Measurements from ENCODE around the gene ARL4A. TPM values are rescaled to one million over a fixed set of nuclear protein-coding genes. Genes with fewer than 3 reads are reported as not detected.

ARL4A gene
- polyA plus RNA-seq, 1 donor, result 18.4 TPM

GRCh38 chr7:12726908-12727307 lies 39.5 kb downstream of the ARL4A start:
- no peak for DNase-seq

- no peak for DNase-seq
Measured at GRCh38 chr7:12727455-12728191, 40.2 kb downstream of the ARL4A start.

- no peak for DNase-seq
Measured at GRCh38 chr7:12728192-12728538, 40.7 kb downstream of the ARL4A start.

GRCh38 chr7:12729112-12729511 lies 41.7 kb downstream of the ARL4A start:
- peak; percentile 53 for DNase-seq

GRCh38 chr7:12730523-12730922 lies 43.1 kb downstream of the ARL4A start:
- no peak for DNase-seq

GRCh38 chr7:12731214-12731656 lies 43.8 kb downstream of the ARL4A start:
- DNase-seq, result no peak

GRCh38 chr7:12731775-12732174 lies 44.3 kb downstream of the ARL4A start:
- DNase-seq, result no peak

GRCh38 chr7:12732428-12732827 lies 45.0 kb downstream of the ARL4A start:
- DNase-seq, result no peak

GRCh38 chr7:12735923-12736322 lies 48.5 kb downstream of the ARL4A start:
- no peak for DNase-seq

GRCh38 chr7:12737373-12737772 lies 49.9 kb downstream of the ARL4A start:
- no peak for DNase-seq

- no peak for DNase-seq
Measured at GRCh38 chr7:12737836-12738235, 50.4 kb downstream of the ARL4A start.

- DNase-seq, result no peak
Measured at GRCh38 chr7:12738665-12739064, 51.2 kb downstream of the ARL4A start.

Other genes with a start within 250 kb of the ARL4A start
- gene SCIN, start 116.9 kb upstream of the ARL4A start, polyA plus RNA-seq (ENCODE audit: insufficient read length), result 0.80 TPM

Measured in hindlimb muscle (tissue), 1 donor.